HG03521 (cell line): ENCODE results near the gene KHDC3L.

ENCODE experiments used
- ATAC-seq: cut with Tn5 transposase; IDR thresholded peaks from one replicate; pipeline ENCODE4 v1.9.1; 2021; ENCODE audit warnings: mild to moderate bottlenecking, moderate library complexity; ENCODE audit not compliant: unreplicated experiment

KHDC3L gene, protein sequence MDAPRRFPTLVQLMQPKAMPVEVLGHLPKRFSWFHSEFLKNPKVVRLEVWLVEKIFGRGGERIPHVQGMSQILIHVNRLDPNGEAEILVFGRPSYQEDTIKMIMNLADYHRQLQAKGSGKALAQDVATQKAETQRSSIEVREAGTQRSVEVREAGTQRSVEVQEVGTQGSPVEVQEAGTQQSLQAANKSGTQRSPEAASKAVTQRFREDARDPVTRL

DNA sequence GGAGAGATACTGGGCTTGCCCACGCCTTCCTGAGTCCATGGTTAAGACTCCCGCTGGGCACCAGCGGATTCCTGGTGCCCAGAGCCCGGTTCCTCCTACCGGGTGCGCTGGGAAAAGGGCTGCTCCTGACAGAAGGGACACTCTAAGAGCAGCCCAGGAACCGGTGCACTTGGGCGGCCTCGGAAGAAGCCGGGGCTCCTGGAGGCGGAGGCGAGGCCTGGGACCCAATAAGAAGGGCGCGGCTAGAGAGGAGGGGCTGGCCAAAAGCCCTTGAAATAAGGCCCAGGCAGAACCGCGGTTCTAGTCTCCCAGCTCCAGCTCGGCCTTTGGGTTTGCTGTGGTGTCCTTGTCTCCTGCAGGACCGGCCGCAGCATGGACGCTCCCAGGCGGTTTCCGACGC is at the start of gene KHDC3L:
Gene KHDC3L (plus strand): TSS at position 301 of the 400 bp plus-strand sequence. CDS start 72 bp downstream, at position 373.
- no peak for ATAC-seq

DNA sequence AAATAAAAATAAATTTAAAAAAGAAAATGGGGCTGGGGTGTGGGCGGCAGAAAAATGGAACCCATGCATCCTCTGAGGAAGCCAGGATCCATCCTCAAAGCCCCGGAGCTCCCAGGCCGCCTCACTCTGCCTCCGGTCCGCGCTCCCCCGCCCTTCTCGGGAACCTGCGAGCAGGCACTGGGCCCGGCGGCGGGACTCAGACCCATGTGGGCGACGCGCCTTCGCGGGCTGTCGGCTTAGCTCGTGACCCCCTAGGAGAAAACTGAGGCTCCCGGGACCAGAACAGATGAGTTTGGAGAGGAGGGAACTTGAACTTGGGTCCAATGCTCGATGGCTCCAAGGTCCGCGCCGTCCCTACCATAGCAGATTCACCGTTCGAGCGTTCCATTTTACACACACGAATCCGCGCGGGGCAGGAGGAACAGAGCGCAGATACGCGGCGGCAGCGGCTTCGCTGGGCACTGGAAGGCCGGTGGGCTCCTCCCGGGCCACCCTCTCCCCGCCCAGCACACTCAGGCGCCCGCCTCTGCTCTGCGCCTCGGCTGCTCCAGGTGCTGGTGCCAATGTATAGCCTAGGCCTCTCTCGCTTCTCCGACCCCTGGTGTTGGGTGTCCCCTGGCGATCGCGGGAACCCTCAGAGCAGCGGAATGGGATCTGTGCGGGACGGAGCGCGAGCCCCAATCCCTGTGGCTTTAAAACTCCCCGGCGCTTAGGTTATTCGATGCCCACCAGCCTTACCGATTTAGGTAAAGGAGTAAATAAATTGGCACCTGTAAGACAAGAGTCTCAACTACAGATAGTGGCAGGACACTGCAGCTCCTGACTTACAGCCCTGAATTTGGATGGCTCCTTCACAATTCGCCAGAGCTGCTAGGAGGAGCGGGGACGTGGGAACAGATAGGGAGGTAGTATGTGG is 47.6 kb upstream of the KHDC3L start:
- no peak for ATAC-seq

- ATAC-seq: no peak
Observed at GRCh38 chr6:73323323-73323722, 39.1 kb upstream of the KHDC3L start.

GRCh38 chr6:73325656-73326055 is 36.8 kb upstream of the KHDC3L start:
- ATAC-seq: no peak

DNA sequence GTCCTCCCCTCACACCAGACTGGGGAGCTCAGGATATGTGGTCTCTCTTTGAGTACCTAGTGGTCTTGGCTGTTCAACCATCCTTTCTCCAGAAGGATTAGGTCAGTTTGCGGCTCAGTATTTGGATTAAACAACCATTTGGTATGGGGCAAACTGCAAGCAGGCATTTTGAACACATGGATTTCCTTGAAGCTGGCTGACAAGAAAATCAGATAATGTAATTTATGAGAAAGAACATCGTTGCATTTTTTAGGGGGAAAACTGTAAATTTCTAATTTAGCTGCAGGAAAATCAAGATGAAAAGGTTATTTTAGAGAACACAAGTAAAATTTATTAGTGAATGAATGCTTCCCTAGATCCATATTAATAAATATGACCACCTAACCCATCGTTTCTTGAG is 33.7 kb upstream of the KHDC3L start:
- ATAC-seq: no peak

- ATAC-seq: no peak
Observed at GRCh38 chr6:73329201-73329600, 33.3 kb upstream of the KHDC3L start.

DNA sequence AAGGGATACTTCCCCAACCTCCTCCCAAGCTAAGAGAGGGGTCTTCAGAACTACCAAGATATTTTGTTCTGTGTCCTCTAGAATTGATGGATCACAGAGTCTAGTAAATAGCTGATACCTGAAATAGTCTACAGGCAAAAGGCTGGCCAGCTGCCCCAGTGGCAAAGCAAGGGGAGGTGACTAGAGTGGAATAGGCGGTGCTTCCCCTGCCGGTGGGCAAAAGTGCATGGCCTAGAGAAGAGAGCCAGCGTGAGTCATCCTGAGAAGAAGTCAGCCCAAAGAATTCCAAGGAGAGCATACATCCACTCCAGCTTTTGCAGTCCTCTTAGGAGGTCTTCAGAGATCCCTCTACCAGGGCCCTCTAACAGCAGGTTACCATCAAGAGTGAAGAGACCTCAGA is 23.1 kb upstream of the KHDC3L start:
- no peak for ATAC-seq

DNA sequence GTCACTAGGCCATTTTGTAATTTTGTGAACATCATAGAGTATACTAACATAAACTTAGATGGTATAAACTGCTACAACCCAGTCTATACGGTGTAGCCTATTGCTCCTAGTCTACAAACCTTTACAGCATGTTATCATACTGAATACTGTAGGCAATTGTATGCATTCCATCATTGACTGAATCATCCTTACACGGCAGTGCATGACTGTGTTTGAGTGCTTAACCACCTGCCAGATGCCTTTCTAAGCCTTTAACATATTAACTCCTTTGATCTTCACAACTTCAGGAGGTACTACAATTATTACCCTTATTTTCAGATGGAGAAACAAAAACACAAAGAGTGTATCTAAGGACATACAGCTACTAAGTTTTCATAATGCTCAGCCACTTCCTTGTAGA is 22.4 kb upstream of the KHDC3L start:
- ATAC-seq: no peak

DNA sequence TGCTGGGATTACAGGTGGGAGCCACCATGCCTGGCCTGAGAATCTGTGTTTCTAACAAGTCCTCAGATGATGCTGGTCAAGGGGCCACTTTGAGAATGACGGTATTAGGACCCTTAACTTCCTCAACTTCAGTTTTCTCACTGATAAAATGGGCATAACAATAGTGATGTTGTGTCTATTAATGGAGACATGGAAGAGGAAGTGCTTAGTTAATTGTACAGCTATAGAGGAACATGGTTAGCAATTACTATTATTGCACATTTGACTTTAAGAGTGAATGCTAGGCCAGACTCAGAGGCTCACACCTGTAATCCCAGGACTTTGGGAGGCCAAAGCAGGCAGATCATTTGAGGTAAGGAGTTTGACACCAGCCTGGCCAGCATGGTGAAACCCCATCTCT is 21.1 kb upstream of the KHDC3L start:
- ATAC-seq: no peak

GRCh38 chr6:73342174-73342573 is 20.3 kb upstream of the KHDC3L start:
- ATAC-seq: no peak

DNA sequence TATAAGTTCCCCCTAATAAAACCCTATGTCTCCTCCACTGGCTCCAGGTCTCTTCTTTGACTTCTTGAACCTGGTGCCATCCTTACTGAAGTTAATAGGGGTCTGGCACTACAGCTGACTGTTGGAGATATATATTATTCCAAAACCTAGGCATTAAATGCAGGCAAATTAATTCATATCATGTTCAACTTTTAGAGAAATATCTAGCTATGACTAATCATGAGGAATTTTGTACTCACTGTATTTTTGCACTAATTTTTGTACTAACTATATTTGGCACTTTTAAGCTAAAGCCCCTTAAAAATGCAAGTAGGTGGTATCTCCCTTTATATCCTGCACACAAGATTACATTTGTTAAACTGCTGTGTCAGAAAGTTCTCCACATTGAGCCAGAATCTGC is 19.3 kb upstream of the KHDC3L start:
- ATAC-seq: no peak

DNA sequence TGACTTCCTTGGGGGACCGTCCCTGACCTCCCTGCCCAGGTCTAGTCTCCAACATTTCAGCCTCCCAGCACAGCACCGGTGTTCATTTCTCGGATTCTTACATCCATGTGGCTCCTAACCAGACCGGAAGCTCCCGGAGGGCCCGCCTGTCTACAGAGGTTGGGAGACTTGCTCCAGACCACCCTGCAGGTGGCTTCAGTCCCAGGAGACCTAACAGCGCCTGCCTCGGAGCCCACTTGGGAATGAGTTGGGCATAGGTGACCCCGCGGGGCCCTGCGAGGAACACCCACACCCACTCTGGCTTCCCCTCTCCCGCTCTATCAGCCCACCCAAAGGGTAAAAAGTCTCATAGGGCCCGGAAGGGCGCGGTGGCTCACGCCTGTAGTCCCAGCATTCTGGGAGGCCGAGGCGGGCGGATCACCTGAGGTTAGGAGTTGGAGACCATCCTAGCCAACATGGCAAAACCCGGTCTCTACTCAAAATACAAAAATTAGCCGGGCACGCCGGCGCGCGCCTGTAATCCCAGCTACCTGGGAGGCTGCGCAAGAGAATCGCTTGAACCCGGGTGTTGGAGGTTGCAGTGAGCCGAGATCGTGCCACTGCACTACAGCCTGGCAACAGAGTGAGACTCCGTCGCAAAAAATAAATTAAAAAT is 13.8 kb upstream of the KHDC3L start:
- no peak for ATAC-seq

- ATAC-seq: no peak
Observed at GRCh38 chr6:73349311-73349710, 13.1 kb upstream of the KHDC3L start.

DNA sequence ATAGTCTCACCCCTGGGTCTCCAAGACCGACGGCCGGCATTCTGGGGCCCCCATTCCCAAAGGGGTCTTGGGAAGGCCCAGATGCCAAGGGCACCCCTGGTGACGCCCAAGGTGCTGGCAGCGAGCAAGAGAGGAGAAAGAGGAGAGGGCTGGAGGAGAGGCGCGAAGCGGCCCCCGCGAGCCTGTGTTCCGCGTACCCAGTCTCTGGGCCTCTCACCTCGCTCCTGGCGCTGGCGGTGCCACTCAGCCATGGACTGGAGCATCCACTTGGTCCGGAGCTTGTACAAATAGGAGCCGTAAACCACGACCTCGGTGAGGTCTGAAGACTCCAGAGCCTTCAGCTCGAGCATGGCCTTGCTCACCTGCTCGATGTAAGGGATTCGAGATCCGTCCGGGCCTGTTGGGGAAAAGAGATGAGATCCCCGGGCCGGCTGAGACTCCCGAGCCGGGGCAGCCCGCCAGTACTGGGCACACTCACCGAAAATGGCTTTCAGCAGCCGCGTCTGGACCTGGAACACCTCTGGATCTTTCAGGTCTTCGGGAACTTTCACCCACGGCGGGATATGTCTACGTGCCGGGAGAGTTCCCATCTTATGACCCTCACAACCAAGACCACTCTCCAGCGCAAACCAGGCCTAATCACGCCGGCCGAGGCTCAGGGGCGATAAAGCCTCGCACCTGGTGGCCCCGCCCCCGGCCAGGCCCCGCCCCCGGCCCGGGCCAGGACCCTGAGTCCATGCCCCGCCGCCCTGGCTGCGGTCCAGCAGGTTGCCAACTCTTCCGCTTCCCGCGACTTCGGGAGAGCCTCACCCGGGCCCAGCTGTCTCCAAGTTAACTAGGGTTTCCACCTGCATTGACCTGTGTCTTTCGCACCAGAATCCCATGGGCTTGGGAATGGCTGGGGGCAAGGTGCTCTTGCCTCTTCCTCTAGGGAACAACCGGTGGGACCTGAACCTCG is 8.5 kb upstream of the KHDC3L start, which contains the start of gene DPPA5:
Gene DPPA5 (minus strand): TSS at position 641 of the 958 bp plus-strand sequence. CDS start 51 bp downstream, at position 590.
- no peak for ATAC-seq

DNA sequence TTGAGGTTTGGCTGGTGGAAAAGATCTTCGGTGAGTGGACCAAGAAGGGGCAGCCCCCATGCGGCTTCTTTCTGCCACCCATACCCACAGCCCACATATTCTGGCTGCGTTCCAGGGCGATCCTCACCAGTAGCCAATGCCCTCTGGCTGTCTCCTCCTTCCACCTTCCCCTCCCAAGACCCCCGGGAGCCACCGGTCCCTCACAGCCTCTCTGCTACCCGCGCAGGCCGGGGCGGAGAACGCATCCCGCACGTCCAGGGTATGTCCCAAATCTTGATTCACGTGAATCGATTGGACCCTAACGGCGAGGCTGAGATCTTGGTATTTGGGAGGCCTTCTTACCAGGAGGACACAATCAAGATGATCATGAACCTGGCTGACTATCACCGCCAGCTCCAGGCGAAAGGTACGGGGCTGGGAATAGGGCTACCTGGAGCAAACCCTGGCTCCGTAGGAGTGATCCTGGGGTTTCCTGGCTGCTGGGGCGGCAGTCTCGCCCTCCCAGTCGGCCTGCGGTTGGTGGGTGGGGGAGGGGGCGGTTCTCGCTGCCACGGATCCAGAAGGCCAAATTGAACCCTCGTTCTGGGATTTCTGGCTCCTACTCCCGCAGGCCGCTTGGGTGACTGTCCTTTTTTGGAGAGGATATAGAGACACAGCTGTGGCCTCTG is 545 bp downstream of the KHDC3L start:
- no peak for ATAC-seq

DNA sequence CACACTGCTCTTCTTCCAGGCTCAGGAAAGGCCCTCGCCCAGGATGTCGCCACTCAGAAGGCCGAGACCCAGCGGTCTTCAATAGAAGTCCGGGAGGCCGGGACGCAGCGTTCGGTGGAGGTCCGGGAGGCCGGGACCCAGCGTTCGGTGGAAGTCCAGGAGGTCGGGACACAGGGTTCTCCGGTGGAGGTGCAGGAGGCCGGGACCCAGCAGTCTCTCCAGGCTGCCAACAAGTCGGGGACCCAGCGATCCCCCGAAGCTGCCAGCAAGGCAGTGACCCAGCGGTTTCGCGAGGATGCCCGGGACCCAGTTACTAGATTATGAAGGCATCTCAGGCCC is 1.0 kb downstream of the KHDC3L start:
- ATAC-seq: no peak

DNA sequence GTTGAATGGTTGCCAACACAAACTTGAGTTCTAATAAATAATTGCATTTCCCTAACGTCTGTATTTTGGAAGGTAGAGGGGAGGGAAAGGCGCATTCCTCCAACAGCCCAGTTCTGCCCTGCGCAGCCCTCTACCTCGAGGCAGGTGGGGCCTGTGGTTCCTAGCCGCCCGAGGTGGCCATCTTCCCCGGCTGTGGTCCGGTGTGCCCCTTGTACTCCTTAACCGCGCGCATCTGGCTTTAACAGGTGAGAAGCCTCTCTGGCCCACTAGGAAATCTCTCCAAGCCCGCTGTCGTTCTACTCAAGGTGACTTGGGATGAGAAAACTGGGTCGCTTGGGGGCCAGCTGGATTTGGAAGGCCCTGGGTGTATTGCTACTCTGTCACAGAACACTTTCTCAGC is 1.7 kb downstream of the KHDC3L start:
- ATAC-seq: no peak

DNA sequence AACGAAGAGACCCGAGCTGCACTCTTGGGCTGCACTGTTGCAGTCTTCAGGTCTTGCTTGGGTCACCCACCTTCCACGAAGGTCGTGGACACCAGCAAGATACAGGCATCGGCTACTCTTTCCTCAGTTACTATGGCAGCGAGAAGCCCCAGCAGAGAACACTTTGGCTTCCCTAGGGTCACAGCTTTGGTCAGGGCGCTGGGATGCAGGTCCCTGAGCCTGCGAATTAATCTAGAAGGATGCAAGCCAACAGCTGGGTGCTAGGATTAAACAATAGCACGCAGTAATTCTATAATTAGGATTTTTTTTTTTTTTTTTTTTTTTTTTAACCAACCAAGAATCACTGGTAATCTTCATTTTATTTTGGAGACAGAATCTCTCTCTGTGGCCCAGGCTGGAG is 2.1 kb downstream of the KHDC3L start:
- no peak for ATAC-seq

DNA sequence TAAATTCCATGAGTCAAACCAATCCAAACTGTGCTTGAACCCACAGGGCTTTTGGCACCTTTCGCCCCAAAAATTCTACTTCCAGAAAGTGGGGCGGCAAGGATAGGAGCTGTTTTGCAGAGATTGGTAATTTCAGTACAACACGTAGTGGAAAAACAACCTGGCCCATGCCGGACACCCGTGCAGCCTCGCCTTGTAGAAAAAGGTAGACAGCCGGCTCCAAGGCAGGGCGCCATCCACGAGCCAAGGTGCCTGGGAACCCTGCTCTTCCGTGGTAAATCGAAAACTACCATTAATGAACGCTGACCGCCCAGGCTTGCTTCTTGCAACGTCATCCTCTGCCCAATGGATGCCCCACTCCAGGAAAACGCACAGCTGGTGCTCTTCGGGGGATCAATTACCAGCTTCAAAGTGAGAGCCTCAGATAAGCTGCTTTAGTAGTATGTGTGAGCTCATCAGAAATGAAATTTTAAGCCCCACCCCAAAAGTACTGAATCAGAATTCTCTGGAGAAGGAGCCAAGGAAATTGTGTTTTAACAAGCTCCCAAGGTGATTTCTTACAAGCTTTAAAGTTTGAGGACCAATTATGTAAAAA is 5.4 kb downstream of the KHDC3L start:
- no peak for ATAC-seq

- no peak for ATAC-seq
Observed at GRCh38 chr6:73368675-73369074, 6.2 kb downstream of the KHDC3L start.
